ENCODE results near the gene BTBD16. TPM values are rescaled to one million over a fixed set of nuclear protein-coding genes. Genes with fewer than 3 reads are reported as not detected.
A peak's percentile ranks its signal among the peaks of the same experiment; 100 is the strongest.

BTBD16 gene
- total and polyA plus RNA-seq, 2 of the 13 experiments (the other 11 are each of a cell fraction or from before 2014, with no cell fraction given) = 5.0 to 11.9 TPM

DNA sequence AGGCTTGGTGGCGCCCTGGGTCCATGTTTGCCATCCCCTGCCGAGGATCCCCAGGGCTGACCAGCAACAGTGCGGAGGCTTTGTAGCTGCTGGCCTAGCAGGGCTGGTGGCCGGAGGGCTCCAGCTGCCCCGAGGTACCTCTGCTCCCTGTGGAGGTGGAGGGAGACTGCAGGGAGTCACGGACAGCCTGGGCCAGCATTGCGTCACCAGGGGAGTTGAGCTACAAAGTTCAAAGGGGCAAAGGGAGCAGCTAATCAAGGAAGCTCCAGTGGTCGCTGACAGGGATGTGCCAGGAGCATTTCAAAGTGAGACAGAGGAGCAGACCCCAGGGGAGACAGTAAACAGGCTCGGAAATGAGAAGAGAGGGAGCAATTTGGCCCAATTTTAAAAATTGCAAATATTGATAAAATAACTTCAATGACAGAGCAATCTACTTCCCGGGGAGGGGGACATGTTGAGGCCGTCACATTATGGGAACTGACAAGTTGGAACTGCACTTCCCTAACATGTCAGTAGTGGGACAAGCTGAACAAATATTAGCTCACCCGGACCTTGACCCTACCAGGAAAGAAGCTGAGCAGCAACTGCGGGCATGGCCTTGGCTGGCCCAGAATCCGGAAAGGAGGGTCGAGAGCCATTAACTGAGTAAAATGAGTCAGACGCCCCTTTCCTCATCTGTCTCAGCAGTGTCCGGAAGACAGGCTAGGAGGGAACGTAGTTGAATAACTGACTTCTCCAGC lies 39.4 kb downstream of the BTBD16 start (continued):
- TF ChIP-seq TGIF2 (CRISPR knock-in tag; IDR thresholded peaks at IDR 0.05) = peak; percentile 66; the same call in 1 of the 2 replicates
- TF ChIP-seq ZNF329 (CRISPR knock-in tag; IDR thresholded peaks at IDR 0.05; ENCODE audit: low read depth) = peak; percentile 79
- TF ChIP-seq ELF1 (CRISPR knock-in tag; IDR thresholded peaks at IDR 0.05) = peak; percentile 68
- TF ChIP-seq KDM5A (IDR thresholded peaks at IDR 0.05; ENCODE audit: borderline replicate concordance, low read length) = no peak; the same call in 1 of the 2 replicates
- peak; percentile 17; the same call in 1 of the 2 replicates for TF ChIP-seq SP5 (CRISPR knock-in tag; IDR thresholded peaks at IDR 0.05; ENCODE audit: borderline replicate concordance, low read depth)
- TF ChIP-seq ZNF335 (CRISPR knock-in tag; IDR thresholded peaks at IDR 0.05) = 0 out of 2 replicates have a peak, but pooled peaks have one; percentile 38
- peak; percentile 89; the same call in 1 of the 2 replicates for TF ChIP-seq ZNF430 (CRISPR knock-in tag; IDR thresholded peaks at IDR 0.05)
- TF ChIP-seq ZSCAN25 (CRISPR knock-in tag; IDR thresholded peaks at IDR 0.05) = peak; percentile 88
- no peak; the same call in 1 of the 2 replicates for TF ChIP-seq DNMT3B (CRISPR knock-in tag; conservative IDR thresholded peaks at IDR 0.05)
- peak; percentile 82 for TF ChIP-seq DPF2 (CRISPR knock-in tag; IDR thresholded peaks at IDR 0.05; ENCODE audit: borderline replicate concordance, low read depth)
- peak; percentile 66 for TF ChIP-seq ZNF546 (CRISPR knock-in tag; conservative IDR thresholded peaks at IDR 0.05)
- TF ChIP-seq ZMYM4 (CRISPR knock-in tag; IDR thresholded peaks at IDR 0.05) = peak; percentile 95
- TF ChIP-seq ZNF230 (CRISPR knock-in tag; IDR thresholded peaks at IDR 0.05) = no peak
- TF ChIP-seq ZC3H13 (CRISPR knock-in tag; IDR thresholded peaks at IDR 0.05) = peak; percentile 92
- TF ChIP-seq JUN (CRISPR knock-in tag; IDR thresholded peaks at IDR 0.05) = peak; percentile 87
- peak; percentile 94 for TF ChIP-seq RXRA (CRISPR knock-in tag; IDR thresholded peaks at IDR 0.05)
- TF ChIP-seq FLYWCH1 (CRISPR knock-in tag; IDR thresholded peaks at IDR 0.05) = no peak
- no peak for TF ChIP-seq MATR3 (CRISPR knock-in tag; IDR thresholded peaks at IDR 0.05)
- TF ChIP-seq SALL2 (CRISPR knock-in tag; IDR thresholded peaks at IDR 0.05) = peak; percentile 62
- TF ChIP-seq, protein P1, sequence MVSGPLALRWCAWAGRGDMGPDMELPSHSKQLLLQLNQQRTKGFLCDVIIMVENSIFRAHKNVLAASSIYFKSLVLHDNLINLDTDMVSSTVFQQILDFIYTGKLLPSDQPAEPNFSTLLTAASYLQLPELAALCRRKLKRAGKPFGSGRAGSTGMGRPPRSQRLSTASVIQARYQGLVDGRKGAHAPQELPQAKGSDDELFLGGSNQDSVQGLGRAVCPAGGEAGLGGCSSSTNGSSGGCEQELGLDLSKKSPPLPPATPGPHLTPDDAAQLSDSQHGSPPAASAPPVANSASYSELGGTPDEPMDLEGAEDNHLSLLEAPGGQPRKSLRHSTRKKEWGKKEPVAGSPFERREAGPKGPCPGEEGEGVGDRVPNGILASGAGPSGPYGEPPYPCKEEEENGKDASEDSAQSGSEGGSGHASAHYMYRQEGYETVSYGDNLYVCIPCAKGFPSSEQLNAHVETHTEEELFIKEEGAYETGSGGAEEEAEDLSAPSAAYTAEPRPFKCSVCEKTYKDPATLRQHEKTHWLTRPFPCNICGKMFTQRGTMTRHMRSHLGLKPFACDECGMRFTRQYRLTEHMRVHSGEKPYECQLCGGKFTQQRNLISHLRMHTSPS (CRISPR knock-in tag; IDR thresholded peaks at IDR 0.05; ENCODE audit: low read depth) = peak; percentile 41
- TF ChIP-seq, protein P2, sequence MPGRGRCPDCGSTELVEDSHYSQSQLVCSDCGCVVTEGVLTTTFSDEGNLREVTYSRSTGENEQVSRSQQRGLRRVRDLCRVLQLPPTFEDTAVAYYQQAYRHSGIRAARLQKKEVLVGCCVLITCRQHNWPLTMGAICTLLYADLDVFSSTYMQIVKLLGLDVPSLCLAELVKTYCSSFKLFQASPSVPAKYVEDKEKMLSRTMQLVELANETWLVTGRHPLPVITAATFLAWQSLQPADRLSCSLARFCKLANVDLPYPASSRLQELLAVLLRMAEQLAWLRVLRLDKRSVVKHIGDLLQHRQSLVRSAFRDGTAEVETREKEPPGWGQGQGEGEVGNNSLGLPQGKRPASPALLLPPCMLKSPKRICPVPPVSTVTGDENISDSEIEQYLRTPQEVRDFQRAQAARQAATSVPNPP (CRISPR knock-in tag; IDR thresholded peaks at IDR 0.05) = 0 out of 2 replicates have a peak, but pooled peaks have one; percentile 73
- TF ChIP-seq AHDC1 (CRISPR knock-in tag; IDR thresholded peaks at IDR 0.05; ENCODE audit: borderline replicate concordance) = peak; percentile 87

All from HepG2 (cell line).